ENCODE data around the gene ASIC5. TPM values are rescaled to one million over a fixed set of nuclear protein-coding genes. Genes with fewer than 3 reads are reported as not detected.

The ASIC5 gene
- total RNA-seq (not detected), polyA plus RNA-seq (ENCODE audit: insufficient read depth in 1 of 8, insufficient read length in 8 of 8, low replicate concordance in 1 of 8) (under 1 TPM in 1 of 8 donors, not detected in 7; 0.19 TPM)
- long read RNA-seq, donor 1: 0 reads
- long read RNA-seq, donor 2: 0 reads
- long read RNA-seq, donor 3: 0 reads
- long read RNA-seq, donor 4: 0 reads
- long read RNA-seq, donor 5: 0 reads
- long read RNA-seq, donor 6: 0 reads
- long read RNA-seq, donor 7: 0 reads
- long read RNA-seq, donor 8: 0 reads
- long read RNA-seq, donor 9: 0 reads
- long read RNA-seq, donor 10: 0 reads
- long read RNA-seq, donor 11: 0 reads

GRCh38 chr4:155866177-155866576 is at the start of gene ASIC5:
TSS of gene ASIC5 (minus strand) at chr4:155866277. CDS start at chr4:155866226, 51 bp downstream.
- H3K4me1 ChIP-seq (ENCODE audit: control insufficient read depth, insufficient read depth, low read length): no peaks in the 10 kb centered on the region

GRCh38 chr4:155914782-155915181 is 48.7 kb upstream of the ASIC5 start:
- Histone ChIP-seq H3K27ac (ENCODE audit: low read length) (no peak overlapping the region), H3K4me3 (ENCODE audit: low read length) (no peak overlapping the region), H3K36me3 (ENCODE audit: control insufficient read depth, insufficient read depth, low read length) (no peaks in the 10 kb centered on the region), H3K9me3 (replicated peaks; ENCODE audit: control insufficient read depth, low read depth, low read length) (no peaks in the 10 kb centered on the region), H3K4me1 (ENCODE audit: control insufficient read depth, insufficient read depth, low read length) (no peaks in the 10 kb centered on the region), H3K27me3 (ENCODE audit: control insufficient read depth, insufficient read depth, low read length) (no peaks in the 10 kb centered on the region)
- no peak for DNase-seq
- WGBS (ENCODE audit: insufficient coverage): no CpG with 5 or more reads among the region's 5 CpGs

More at GRCh38 chr4:155866177-155866576, at the start of gene ASIC5:
- Histone ChIP-seq H3K27me3 (ENCODE audit: control insufficient read depth, insufficient read depth, low read length) (no peaks in the 10 kb centered on the region), H3K9me3 (replicated peaks; ENCODE audit: control insufficient read depth, low read depth, low read length) (no peaks in the 10 kb centered on the region), H3K36me3 (ENCODE audit: control insufficient read depth, insufficient read depth, low read length) (no peaks in the 10 kb centered on the region), H3K27ac (ENCODE audit: low read length) (no peak within 1 kb of the TSS), H3K4me3 (ENCODE audit: low read length) (no peak within 1 kb of the TSS)
- no peak for DNase-seq
- WGBS (ENCODE audit: insufficient coverage): no CpG with 5 or more reads among the region's 1 CpG

- no peaks in the 10 kb centered on the region for H3K9me3 ChIP-seq (replicated peaks; ENCODE audit: control insufficient read depth, low read depth, low read length)
- H3K4me3 ChIP-seq (ENCODE audit: low read length): no peak overlapping the region
- no peaks in the 10 kb centered on the region for H3K36me3 ChIP-seq (ENCODE audit: control insufficient read depth, insufficient read depth, low read length)
- H3K27ac ChIP-seq (ENCODE audit: low read length): no peak overlapping the region
- WGBS (ENCODE audit: insufficient coverage): no CpG with 5 or more reads among the region's 1 CpG
- H3K27me3 ChIP-seq (ENCODE audit: control insufficient read depth, insufficient read depth, low read length): no peaks in the 10 kb centered on the region
- DNase-seq: no peak
- peaks cover 2% of the 10 kb centered on the region for H3K4me1 ChIP-seq (ENCODE audit: control insufficient read depth, insufficient read depth, low read length)
These were observed 45.8 kb upstream of the ASIC5 start for GRCh38 chr4:155911905-155912304.

- H3K27ac ChIP-seq (ENCODE audit: low read length): no peak overlapping the region
- no peak for DNase-seq
- no CpG with 5 or more reads among the region's 3 CpGs for WGBS (ENCODE audit: insufficient coverage)
These were observed 43.6 kb upstream of the ASIC5 start for GRCh38 chr4:155909615-155910226.

GRCh38 chr4:155908187-155909139 is 42.4 kb upstream of the ASIC5 start:
- Histone ChIP-seq H3K9me3 (replicated peaks; ENCODE audit: control insufficient read depth, low read depth, low read length) (no peaks in the 10 kb centered on the region), H3K27ac (ENCODE audit: low read length) (no peak overlapping the region), H3K4me1 (ENCODE audit: control insufficient read depth, insufficient read depth, low read length) (peaks cover 2% of the 10 kb centered on the region), H3K4me3 (ENCODE audit: low read length) (no peak overlapping the region), H3K27me3 (ENCODE audit: control insufficient read depth, insufficient read depth, low read length) (no peaks in the 10 kb centered on the region), H3K36me3 (ENCODE audit: control insufficient read depth, insufficient read depth, low read length) (no peaks in the 10 kb centered on the region)
- no peak for DNase-seq
- 93% methylated on average over 3 of the region's 4 CpGs for WGBS (ENCODE audit: insufficient coverage)

More at GRCh38 chr4:155909615-155910226, 43.6 kb upstream of the ASIC5 start:
- no peaks in the 10 kb centered on the region for H3K9me3 ChIP-seq (replicated peaks; ENCODE audit: control insufficient read depth, low read depth, low read length)
- H3K36me3 ChIP-seq (ENCODE audit: control insufficient read depth, insufficient read depth, low read length): no peaks in the 10 kb centered on the region
- H3K4me1 ChIP-seq (ENCODE audit: control insufficient read depth, insufficient read depth, low read length): peaks cover 2% of the 10 kb centered on the region
- no peaks in the 10 kb centered on the region for H3K27me3 ChIP-seq (ENCODE audit: control insufficient read depth, insufficient read depth, low read length)
- H3K4me3 ChIP-seq (ENCODE audit: low read length): no peak overlapping the region

- H3K4me1 ChIP-seq (ENCODE audit: control insufficient read depth, insufficient read depth, low read length): peaks cover 2% of the 10 kb centered on the region
- H3K36me3 ChIP-seq (ENCODE audit: control insufficient read depth, insufficient read depth, low read length): no peaks in the 10 kb centered on the region
- H3K9me3 ChIP-seq (replicated peaks; ENCODE audit: control insufficient read depth, low read depth, low read length): no peaks in the 10 kb centered on the region
- peak; percentile 71 for DNase-seq
- peak overlapping the region; percentile 67 for H3K27ac ChIP-seq (ENCODE audit: low read length)
- no peaks in the 10 kb centered on the region for H3K27me3 ChIP-seq (ENCODE audit: control insufficient read depth, insufficient read depth, low read length)
- H3K4me3 ChIP-seq (ENCODE audit: low read length): no peak overlapping the region
- no CpG with 5 or more reads among the region's 1 CpG for WGBS (ENCODE audit: insufficient coverage)
These were observed 41.5 kb upstream of the ASIC5 start for GRCh38 chr4:155907556-155907955.

GRCh38 chr4:155906554-155907247 is 40.6 kb upstream of the ASIC5 start:
- DNase-seq: peak; percentile 95
- Histone ChIP-seq H3K36me3 (ENCODE audit: control insufficient read depth, insufficient read depth, low read length) (no peaks in the 10 kb centered on the region), H3K27ac (ENCODE audit: low read length) (peak overlapping the region; percentile 29), H3K9me3 (replicated peaks; ENCODE audit: control insufficient read depth, low read depth, low read length) (no peaks in the 10 kb centered on the region), H3K4me3 (ENCODE audit: low read length) (no peak overlapping the region), H3K27me3 (ENCODE audit: control insufficient read depth, insufficient read depth, low read length) (no peaks in the 10 kb centered on the region), H3K4me1 (ENCODE audit: control insufficient read depth, insufficient read depth, low read length) (peaks cover 2% of the 10 kb centered on the region)
- no CpG with 5 or more reads among the region's 6 CpGs for WGBS (ENCODE audit: insufficient coverage)

GRCh38 chr4:155904331-155904730 is 38.3 kb upstream of the ASIC5 start:
- Histone ChIP-seq H3K27ac (ENCODE audit: low read length) (no peak overlapping the region), H3K9me3 (replicated peaks; ENCODE audit: control insufficient read depth, low read depth, low read length) (no peaks in the 10 kb centered on the region), H3K36me3 (ENCODE audit: control insufficient read depth, insufficient read depth, low read length) (no peaks in the 10 kb centered on the region), H3K27me3 (ENCODE audit: control insufficient read depth, insufficient read depth, low read length) (no peaks in the 10 kb centered on the region), H3K4me3 (ENCODE audit: low read length) (no peak overlapping the region), H3K4me1 (ENCODE audit: control insufficient read depth, insufficient read depth, low read length) (peaks cover 2% of the 10 kb centered on the region)
- WGBS (ENCODE audit: insufficient coverage): no CpG with 5 or more reads among the region's 3 CpGs
- DNase-seq: no peak

- H3K4me1 ChIP-seq (ENCODE audit: control insufficient read depth, insufficient read depth, low read length): peaks cover 2% of the 10 kb centered on the region
- DNase-seq: peak; percentile 19
- H3K27me3 ChIP-seq (ENCODE audit: control insufficient read depth, insufficient read depth, low read length): no peaks in the 10 kb centered on the region
- WGBS (ENCODE audit: insufficient coverage): no CpG with 5 or more reads among the region's 1 CpG
- H3K9me3 ChIP-seq (replicated peaks; ENCODE audit: control insufficient read depth, low read depth, low read length): no peaks in the 10 kb centered on the region
- no peak within 1 kb of the TSS for H3K27ac ChIP-seq (ENCODE audit: low read length)
- no peak within 1 kb of the TSS for H3K4me3 ChIP-seq (ENCODE audit: low read length)
- no peaks in the 10 kb centered on the region for H3K36me3 ChIP-seq (ENCODE audit: control insufficient read depth, insufficient read depth, low read length)
These were observed 37.4 kb upstream of the ASIC5 start, which contains the start of gene TDO2 for GRCh38 chr4:155903453-155903852. TSS of gene TDO2 (plus strand) at chr4:155903696. CDS start at chr4:155903759, 63 bp downstream.

Measured in muscle of leg (tissue), 16 donors.